GM23338 (cell line): ENCODE measurements around the gene MED13L. TPM values are rescaled to one million over a fixed set of nuclear protein-coding genes. Genes with fewer than 3 reads are reported as not detected.

Source experiments
- ATAC-seq: fragments of 200-7000 bp; cut with Tn5 transposase; 3 replicates; pipeline ENCODE4 v1.9.1; 2020
- DNase-seq: peaks from one replicate; pipeline ENCODE4 v3.0.0-alpha.2; 2015; ENCODE audit warnings: low spot score
- H2AFZ ChIP-seq: fragments of 200-600 bp; sonication (generic); 2 replicates; pipeline ENCODE4 v1.8.0; 2016; ENCODE audit warnings: antibody characterized with exemption, mild to moderate bottlenecking, moderate library complexity
- H3F3A ChIP-seq: fragments of 200-600 bp; sonication (generic); replicated peaks from 2 replicates; pipeline ENCODE4 v1.8.0; 2017; ENCODE audit warnings: antibody characterized with exemption, mixed run types, low read depth
- H3K27ac ChIP-seq: fragments of 200-600 bp; sonication (generic); 2 replicates; pipeline ENCODE4 v1.6.1; 2016; ENCODE audit warnings: low read depth
- H3K27me3 ChIP-seq: fragments of 200-600 bp; sonication (generic); 2 replicates; pipeline ENCODE4 v1.8.0; 2016; ENCODE audit warnings: mild to moderate bottlenecking, mixed run types, moderate library complexity; ENCODE audit not compliant: insufficient read depth
- H3K36me3 ChIP-seq: fragments of 200-600 bp; sonication (generic); 2 replicates; pipeline ENCODE4 v1.8.0; 2016; ENCODE audit warnings: mild to moderate bottlenecking; ENCODE audit not compliant: insufficient read depth
- H3K4me1 ChIP-seq: fragments of 200-600 bp; sonication (generic); 2 replicates; pipeline ENCODE4 v1.8.0; 2016; ENCODE audit warnings: mild to moderate bottlenecking, moderate library complexity; ENCODE audit not compliant: insufficient read depth
- H3K4me2 ChIP-seq: fragments of 200-600 bp; sonication (generic); 2 replicates; pipeline ENCODE4 v1.7.1; 2017; ENCODE audit warnings: mixed run types
- H3K4me3 ChIP-seq: fragments of 200-600 bp; sonication (generic); 2 replicates; pipeline ENCODE4 v1.6.1; 2016; ENCODE audit warnings: mixed run types
- H3K79me2 ChIP-seq: fragments of 200-600 bp; sonication (generic); replicated peaks from 2 replicates; pipeline ENCODE4 v1.8.0; 2017; ENCODE audit warnings: mild to moderate bottlenecking; ENCODE audit not compliant: insufficient read depth
- H3K9me2 ChIP-seq: fragments of 200-600 bp; sonication (generic); 2 replicates; pipeline ENCODE4 v1.8.0; 2017; ENCODE audit not compliant: insufficient read depth
- H4K20me1 ChIP-seq: fragments of 200-600 bp; sonication (generic); replicated peaks from 2 replicates; pipeline ENCODE4 v1.8.0; 2017; ENCODE audit warnings: mild to moderate bottlenecking; ENCODE audit not compliant: insufficient read depth
- H3K27ac Mint-ChIP-seq: 2 replicates; pipeline ENCODE4 v1.8.0; 2020; ENCODE audit warnings: inconsistent platforms, mild to moderate bottlenecking, moderate library complexity, mixed read lengths
- H3K27me3 Mint-ChIP-seq: 3 replicates; pipeline ENCODE4 v1.8.0; 2022; ENCODE audit warnings: low read depth, mild to moderate bottlenecking, moderate library complexity, mixed read lengths, inconsistent platforms; ENCODE audit not compliant: insufficient read depth, poor library complexity
- H3K36me3 Mint-ChIP-seq: 3 replicates; pipeline ENCODE4 v1.8.0; 2021; ENCODE audit warnings: low read depth, mild to moderate bottlenecking, inconsistent platforms, moderate library complexity, mixed read lengths
- H3K4me1 Mint-ChIP-seq: 3 replicates; pipeline ENCODE4 v1.8.0; 2020; ENCODE audit warnings: mild to moderate bottlenecking, inconsistent platforms, mixed read lengths
- H3K4me3 Mint-ChIP-seq: 3 replicates; pipeline ENCODE4 v1.8.0; 2021; ENCODE audit warnings: moderate library complexity, mild to moderate bottlenecking, inconsistent platforms, mixed read lengths
- H3K9me3 Mint-ChIP-seq: 3 replicates; pipeline ENCODE4 v1.8.0; 2020; ENCODE audit warnings: moderate library complexity, mild to moderate bottlenecking, inconsistent platforms, mixed read lengths
- CREB1 ChIP-seq: fragments of 250-450 bp; sonication (Bioruptor Pico); IDR thresholded peaks from 2 replicates; pipeline ENCODE4 v1.5.0; 2020; ENCODE audit warnings: low read depth, mild to moderate bottlenecking, moderate library complexity
- EZH2 ChIP-seq: fragments of 200-600 bp; sonication (generic); IDR thresholded peaks from one replicate; pipeline ENCODE4 v1.8.0; 2017; ENCODE audit warnings: antibody characterized with exemption, mild to moderate bottlenecking, low read depth; ENCODE audit not compliant: unreplicated experiment
- EZH2phosphoT487 ChIP-seq: fragments of 200-600 bp; sonication (generic); IDR thresholded peaks from one replicate; pipeline ENCODE4 v1.8.1; 2018; ENCODE audit warnings: antibody characterized with exemption; ENCODE audit not compliant: unreplicated experiment
- JUNB ChIP-seq: IDR thresholded peaks from one replicate; pipeline ENCODE4 v1.6.1; 2016; ENCODE audit warnings: antibody characterized with exemption; ENCODE audit not compliant: unreplicated experiment
- POLR2AphosphoS5 ChIP-seq: IDR thresholded peaks from 2 replicates; pipeline ENCODE4 v1.6.1; 2016; ENCODE audit warnings: antibody characterized with exemption, low read depth
- ZNF114 ChIP-seq: fragments of 250-450 bp; sonication (Bioruptor Pico); IDR thresholded peaks from 2 replicates; pipeline ENCODE4 v1.5.0; 2020; ENCODE audit warnings: mild to moderate bottlenecking, moderate library complexity
- ZNF331 ChIP-seq: fragments of 250-450 bp; sonication (Bioruptor Pico); IDR thresholded peaks from 2 replicates; pipeline ENCODE4 v1.5.0; 2020; ENCODE audit warnings: low read depth, mild to moderate bottlenecking, moderate library complexity
- polyA plus RNA-seq: library from polyadenylated mRNA; unstranded; fragments of >200 nt; fragmentation: Nextera tagmentation; extraction: Ambion mirVana; gene quantifications from 2 replicates; pipeline ENCODE4 v1.2.1, GENCODE V29; 2016
- total RNA-seq: library from RNA; depleted of rRNA; stranded (reverse); fragments of >200 nt; shearing (Covaris generic); gene quantifications from 2 replicates; pipeline ENCODE4 v1.2.3, GENCODE V29; 2014
- TF ChIP-seq, protein P1 (sequence below): IDR thresholded peaks from one replicate; pipeline ENCODE4 v1.6.1; 2018; ENCODE audit warnings: antibody characterized with exemption; ENCODE audit not compliant: unreplicated experiment
- TF ChIP-seq, protein P2 (sequence below), 2 experiments: fragments of 200-600 bp in 1 of 2; sonication (generic) in 1 of 2; conservative IDR thresholded peaks; 2 replicates each; pipeline versions ENCODE4 v1.5.1 to v1.6.1; 2016 to 2017; ENCODE audit warnings: antibody characterized with exemption in 2 of 2, low read depth in 2 of 2, mild to moderate bottlenecking in 2 of 2, moderate library complexity in 1 of 2
- TF ChIP-seq, protein P3 (sequence below): fragments of 250-450 bp; sonication (Bioruptor Pico); IDR thresholded peaks from 2 replicates; pipeline ENCODE4 v1.5.0; 2020; ENCODE audit warnings: mild to moderate bottlenecking, moderate library complexity

MED13L gene
- total and polyA plus RNA-seq, 2 experiments from 2014 or later: 20.9 to 73.6 TPM

DNA sequence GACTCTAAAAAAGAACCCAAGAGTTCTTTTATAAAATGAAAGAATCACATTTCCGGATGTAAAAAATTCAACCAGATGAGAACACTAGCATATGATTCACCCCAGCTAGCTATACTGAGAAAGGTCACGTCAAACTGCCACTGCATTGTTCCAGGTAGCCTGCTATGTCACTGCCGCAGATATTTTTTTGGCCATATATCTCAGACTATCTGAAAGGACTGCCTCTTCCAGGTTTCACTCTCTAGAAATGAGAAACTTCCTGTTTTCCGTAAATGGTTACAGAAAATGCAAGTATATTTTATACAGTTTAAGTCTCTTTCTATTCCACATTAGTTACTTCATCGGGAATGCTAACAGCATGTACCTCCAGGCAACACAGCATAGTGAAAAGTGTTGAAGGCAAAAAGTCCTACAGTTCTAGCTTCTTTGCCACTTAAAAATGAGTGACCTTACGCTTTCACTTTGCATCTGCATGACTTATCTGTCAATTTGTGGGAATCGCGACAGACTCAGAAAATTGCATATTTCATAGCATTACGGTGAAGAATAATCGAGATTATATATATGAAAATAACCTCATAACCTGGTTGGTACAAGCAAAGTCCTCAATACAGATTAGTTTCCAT, 105.2 kb downstream of the MED13L start (continued):
- TF ChIP-seq, protein P1, sequence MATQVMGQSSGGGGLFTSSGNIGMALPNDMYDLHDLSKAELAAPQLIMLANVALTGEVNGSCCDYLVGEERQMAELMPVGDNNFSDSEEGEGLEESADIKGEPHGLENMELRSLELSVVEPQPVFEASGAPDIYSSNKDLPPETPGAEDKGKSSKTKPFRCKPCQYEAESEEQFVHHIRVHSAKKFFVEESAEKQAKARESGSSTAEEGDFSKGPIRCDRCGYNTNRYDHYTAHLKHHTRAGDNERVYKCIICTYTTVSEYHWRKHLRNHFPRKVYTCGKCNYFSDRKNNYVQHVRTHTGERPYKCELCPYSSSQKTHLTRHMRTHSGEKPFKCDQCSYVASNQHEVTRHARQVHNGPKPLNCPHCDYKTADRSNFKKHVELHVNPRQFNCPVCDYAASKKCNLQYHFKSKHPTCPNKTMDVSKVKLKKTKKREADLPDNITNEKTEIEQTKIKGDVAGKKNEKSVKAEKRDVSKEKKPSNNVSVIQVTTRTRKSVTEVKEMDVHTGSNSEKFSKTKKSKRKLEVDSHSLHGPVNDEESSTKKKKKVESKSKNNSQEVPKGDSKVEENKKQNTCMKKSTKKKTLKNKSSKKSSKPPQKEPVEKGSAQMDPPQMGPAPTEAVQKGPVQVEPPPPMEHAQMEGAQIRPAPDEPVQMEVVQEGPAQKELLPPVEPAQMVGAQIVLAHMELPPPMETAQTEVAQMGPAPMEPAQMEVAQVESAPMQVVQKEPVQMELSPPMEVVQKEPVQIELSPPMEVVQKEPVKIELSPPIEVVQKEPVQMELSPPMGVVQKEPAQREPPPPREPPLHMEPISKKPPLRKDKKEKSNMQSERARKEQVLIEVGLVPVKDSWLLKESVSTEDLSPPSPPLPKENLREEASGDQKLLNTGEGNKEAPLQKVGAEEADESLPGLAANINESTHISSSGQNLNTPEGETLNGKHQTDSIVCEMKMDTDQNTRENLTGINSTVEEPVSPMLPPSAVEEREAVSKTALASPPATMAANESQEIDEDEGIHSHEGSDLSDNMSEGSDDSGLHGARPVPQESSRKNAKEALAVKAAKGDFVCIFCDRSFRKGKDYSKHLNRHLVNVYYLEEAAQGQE: no peak
- TF ChIP-seq EZH2: no peak
- no peak for TF ChIP-seq JUNB
- TF ChIP-seq, protein P2, sequence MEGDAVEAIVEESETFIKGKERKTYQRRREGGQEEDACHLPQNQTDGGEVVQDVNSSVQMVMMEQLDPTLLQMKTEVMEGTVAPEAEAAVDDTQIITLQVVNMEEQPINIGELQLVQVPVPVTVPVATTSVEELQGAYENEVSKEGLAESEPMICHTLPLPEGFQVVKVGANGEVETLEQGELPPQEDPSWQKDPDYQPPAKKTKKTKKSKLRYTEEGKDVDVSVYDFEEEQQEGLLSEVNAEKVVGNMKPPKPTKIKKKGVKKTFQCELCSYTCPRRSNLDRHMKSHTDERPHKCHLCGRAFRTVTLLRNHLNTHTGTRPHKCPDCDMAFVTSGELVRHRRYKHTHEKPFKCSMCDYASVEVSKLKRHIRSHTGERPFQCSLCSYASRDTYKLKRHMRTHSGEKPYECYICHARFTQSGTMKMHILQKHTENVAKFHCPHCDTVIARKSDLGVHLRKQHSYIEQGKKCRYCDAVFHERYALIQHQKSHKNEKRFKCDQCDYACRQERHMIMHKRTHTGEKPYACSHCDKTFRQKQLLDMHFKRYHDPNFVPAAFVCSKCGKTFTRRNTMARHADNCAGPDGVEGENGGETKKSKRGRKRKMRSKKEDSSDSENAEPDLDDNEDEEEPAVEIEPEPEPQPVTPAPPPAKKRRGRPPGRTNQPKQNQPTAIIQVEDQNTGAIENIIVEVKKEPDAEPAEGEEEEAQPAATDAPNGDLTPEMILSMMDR (conservative IDR thresholded peaks at IDR 0.05; ENCODE audit: low read depth in 2 of 2): no peak
- TF ChIP-seq CREB1 (CRISPR knock-in tag): no peak

DNA sequence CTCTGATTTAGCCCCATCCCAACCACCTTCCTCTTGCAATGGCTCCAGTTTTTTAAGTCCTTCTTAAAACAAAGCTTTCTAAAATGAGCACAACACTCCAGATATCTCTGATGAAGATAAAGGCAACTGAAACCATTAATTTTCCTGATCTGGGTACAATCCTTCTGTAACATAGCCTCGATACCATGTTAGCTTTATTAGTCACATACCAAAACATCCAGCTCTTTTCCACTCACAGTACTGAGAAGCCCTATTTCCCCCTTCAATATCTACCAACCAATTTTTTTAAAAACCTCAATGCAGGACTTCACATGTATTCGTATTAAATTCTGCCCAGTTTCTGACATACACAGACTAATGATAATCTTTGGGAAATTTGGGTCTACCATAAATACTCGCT, 105.9 kb downstream of the MED13L start:
- Histone ChIP-seq H2AFZ (no peak overlapping the region), H4K20me1 (peaks cover 18% of the 10 kb centered on the region), H3K27ac (no peak overlapping the region), H3K4me3 (no peak overlapping the region), H3K9me2 (no peaks in the 10 kb centered on the region), H3K27me3 (no peaks in the 10 kb centered on the region), H3K4me1 (peaks cover 46% of the 10 kb centered on the region), H3K79me2 (peaks cover 99% of the 10 kb centered on the region), H3K4me2 (0 out of 2 replicates have a peak overlapping the region, but pooled peaks have one; percentile 17), H3K36me3 (no peaks in the 10 kb centered on the region), H3F3A (no peaks in the 10 kb centered on the region)
- H3K4me1 Mint-ChIP-seq: peaks cover 44% of the 10 kb centered on the region
- ATAC-seq (no peak), DNase-seq (no peak)
- H3K9me3 Mint-ChIP-seq: no peaks in the 10 kb centered on the region; the same call in 2 of the 3 replicates
- no peaks in the 10 kb centered on the region for H3K27me3 Mint-ChIP-seq
- H3K4me3 Mint-ChIP-seq: no peak overlapping the region
- no peaks in the 10 kb centered on the region for H3K36me3 Mint-ChIP-seq
- 0 out of 2 replicates have a peak overlapping the region, but pooled peaks have one; percentile 3 for H3K27ac Mint-ChIP-seq
- TF ChIP-seq EZH2phosphoT487 (no peak), CREB1 (CRISPR knock-in tag) (no peak), ZNF114 (no peak), ZNF331 (no peak), POLR2AphosphoS5 (no peak)
- TF ChIP-seq, protein P2 (conservative IDR thresholded peaks at IDR 0.05; ENCODE audit: low read depth in 2 of 2): no peak
- TF ChIP-seq, protein P3, sequence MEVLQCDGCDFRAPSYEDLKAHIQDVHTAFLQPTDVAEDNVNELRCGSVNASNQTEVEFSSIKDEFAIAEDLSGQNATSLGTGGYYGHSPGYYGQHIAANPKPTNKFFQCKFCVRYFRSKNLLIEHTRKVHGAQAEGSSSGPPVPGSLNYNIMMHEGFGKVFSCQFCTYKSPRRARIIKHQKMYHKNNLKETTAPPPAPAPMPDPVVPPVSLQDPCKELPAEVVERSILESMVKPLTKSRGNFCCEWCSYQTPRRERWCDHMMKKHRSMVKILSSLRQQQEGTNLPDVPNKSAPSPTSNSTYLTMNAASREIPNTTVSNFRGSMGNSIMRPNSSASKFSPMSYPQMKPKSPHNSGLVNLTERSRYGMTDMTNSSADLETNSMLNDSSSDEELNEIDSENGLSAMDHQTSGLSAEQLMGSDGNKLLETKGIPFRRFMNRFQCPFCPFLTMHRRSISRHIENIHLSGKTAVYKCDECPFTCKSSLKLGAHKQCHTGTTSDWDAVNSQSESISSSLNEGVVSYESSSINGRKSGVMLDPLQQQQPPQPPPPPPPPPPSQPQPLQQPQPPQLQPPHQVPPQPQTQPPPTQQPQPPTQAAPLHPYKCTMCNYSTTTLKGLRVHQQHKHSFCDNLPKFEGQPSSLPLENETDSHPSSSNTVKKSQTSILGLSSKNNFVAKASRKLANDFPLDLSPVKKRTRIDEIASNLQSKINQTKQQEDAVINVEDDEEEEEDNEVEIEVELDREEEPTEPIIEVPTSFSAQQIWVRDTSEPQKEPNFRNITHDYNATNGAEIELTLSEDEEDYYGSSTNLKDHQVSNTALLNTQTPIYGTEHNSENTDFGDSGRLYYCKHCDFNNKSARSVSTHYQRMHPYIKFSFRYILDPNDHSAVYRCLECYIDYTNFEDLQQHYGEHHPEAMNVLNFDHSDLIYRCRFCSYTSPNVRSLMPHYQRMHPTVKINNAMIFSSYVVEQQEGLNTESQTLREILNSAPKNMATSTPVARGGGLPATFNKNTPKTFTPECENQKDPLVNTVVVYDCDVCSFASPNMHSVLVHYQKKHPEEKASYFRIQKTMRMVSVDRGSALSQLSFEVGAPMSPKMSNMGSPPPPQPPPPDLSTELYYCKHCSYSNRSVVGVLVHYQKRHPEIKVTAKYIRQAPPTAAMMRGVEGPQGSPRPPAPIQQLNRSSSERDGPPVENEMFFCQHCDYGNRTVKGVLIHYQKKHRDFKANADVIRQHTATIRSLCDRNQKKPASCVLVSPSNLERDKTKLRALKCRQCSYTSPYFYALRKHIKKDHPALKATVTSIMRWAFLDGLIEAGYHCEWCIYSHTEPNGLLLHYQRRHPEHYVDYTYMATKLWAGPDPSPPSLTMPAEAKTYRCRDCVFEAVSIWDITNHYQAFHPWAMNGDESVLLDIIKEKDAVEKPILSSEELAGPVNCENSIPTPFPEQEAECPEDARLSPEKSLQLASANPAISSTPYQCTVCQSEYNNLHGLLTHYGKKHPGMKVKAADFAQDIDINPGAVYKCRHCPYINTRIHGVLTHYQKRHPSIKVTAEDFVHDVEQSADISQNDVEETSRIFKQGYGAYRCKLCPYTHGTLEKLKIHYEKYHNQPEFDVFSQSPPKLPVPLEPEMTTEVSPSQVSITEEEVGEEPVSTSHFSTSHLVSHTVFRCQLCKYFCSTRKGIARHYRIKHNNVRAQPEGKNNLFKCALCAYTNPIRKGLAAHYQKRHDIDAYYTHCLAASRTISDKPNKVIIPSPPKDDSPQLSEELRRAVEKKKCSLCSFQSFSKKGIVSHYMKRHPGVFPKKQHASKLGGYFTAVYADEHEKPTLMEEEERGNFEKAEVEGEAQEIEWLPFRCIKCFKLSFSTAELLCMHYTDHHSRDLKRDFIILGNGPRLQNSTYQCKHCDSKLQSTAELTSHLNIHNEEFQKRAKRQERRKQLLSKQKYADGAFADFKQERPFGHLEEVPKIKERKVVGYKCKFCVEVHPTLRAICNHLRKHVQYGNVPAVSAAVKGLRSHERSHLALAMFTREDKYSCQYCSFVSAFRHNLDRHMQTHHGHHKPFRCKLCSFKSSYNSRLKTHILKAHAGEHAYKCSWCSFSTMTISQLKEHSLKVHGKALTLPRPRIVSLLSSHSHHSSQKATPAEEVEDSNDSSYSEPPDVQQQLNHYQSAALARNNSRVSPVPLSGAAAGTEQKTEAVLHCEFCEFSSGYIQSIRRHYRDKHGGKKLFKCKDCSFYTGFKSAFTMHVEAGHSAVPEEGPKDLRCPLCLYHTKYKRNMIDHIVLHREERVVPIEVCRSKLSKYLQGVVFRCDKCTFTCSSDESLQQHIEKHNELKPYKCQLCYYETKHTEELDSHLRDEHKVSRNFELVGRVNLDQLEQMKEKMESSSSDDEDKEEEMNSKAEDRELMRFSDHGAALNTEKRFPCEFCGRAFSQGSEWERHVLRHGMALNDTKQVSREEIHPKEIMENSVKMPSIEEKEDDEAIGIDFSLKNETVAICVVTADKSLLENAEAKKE (CRISPR knock-in tag): no peak
